Measurements from ENCODE around the gene GFOD1. TPM values are rescaled to one million over a fixed set of nuclear protein-coding genes. Genes with fewer than 3 reads are reported as not detected.

Gene GFOD1
- total RNA-seq, 1 experiment from 2014 or later: 6.1 TPM

DNA sequence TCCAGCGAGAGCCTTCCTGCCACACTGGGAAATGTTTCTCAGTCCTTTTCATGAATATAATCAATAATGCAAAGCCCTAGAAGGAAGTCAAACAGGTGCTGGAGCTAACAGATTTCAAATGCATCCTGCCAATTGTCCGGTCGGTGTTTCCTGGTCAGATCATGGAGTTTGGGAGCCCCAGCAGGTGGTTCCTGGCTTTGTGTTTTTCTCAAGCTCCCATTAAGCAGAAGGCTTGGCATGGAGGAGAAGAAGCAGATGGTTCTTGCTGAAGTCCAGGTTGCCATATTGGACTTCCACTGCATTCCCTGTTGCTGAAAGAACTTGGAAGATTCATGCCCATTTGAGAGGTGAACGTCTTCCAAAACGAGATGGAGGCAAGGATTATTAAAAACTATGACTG is 68.6 kb downstream of the GFOD1 start:
- Histone ChIP-seq H3K56ac (ENCODE audit: insufficient read length, low read depth, low read length) (no peak overlapping the region), H3K9me3 (ENCODE audit: control insufficient read depth, low read depth, low read length) (no peaks in the 10 kb centered on the region), H3K27ac (ENCODE audit: insufficient read length, low read depth, low read length) (no peak overlapping the region), H3K4me2 (ENCODE audit: insufficient read depth, insufficient read length, low read length) (no peak overlapping the region), H2BK5ac (ENCODE audit: insufficient read length, low read length) (no peak overlapping the region), H3K4ac (ENCODE audit: low read depth, low read length) (no peak overlapping the region), H3K9ac (ENCODE audit: extremely low read depth, insufficient read length, low read length) (no peak overlapping the region), H3K23ac (ENCODE audit: insufficient read length, low read depth, low read length) (no peak overlapping the region), H3T11ph (ENCODE audit: low read length) (no peak overlapping the region), H3K27me3 (ENCODE audit: insufficient read depth, low read length) (no peaks in the 10 kb centered on the region), H3K4me1 (ENCODE audit: insufficient read depth, low read length) (peaks cover 24% of the 10 kb centered on the region; the same call in 1 of the 2 replicates), H3K14ac (ENCODE audit: insufficient read depth, low read length) (no peak overlapping the region), H2BK15ac (ENCODE audit: low read depth, low read length) (no peak overlapping the region), H4K8ac (replicated peaks; ENCODE audit: insufficient read length, low read depth, low read length) (no peak overlapping the region), H2AK5ac (ENCODE audit: insufficient read length, low read length) (no peak overlapping the region), H3K18ac (ENCODE audit: insufficient read length, low read depth, low read length) (no peak overlapping the region), H3K79me2 (ENCODE audit: insufficient read depth, low read length) (no peaks in the 10 kb centered on the region; the same call in 1 of the 2 replicates), H3K23me2 (ENCODE audit: insufficient read length, low read depth, low read length, poor library complexity, severe bottlenecking) (no peaks in the 10 kb centered on the region), H3K79me1 (ENCODE audit: insufficient read depth, low read depth, low read length, poor library complexity, severe bottlenecking) (no peaks in the 10 kb centered on the region), H4K91ac (ENCODE audit: insufficient read length, low read depth, low read length) (no peak overlapping the region), H2BK20ac (ENCODE audit: low read depth, low read length, poor library complexity, severe bottlenecking) (no peak overlapping the region), H4K5ac (ENCODE audit: insufficient read length, low read depth, low read length) (no peak overlapping the region), H2BK120ac (ENCODE audit: low read depth, low read length, poor library complexity, severe bottlenecking) (no peak overlapping the region), H2BK12ac (ENCODE audit: insufficient read length, low read depth, low read length) (no peak overlapping the region), H4K20me1 (ENCODE audit: control insufficient read depth, insufficient read depth, insufficient read length) (no peaks in the 10 kb centered on the region), H2AFZ (ENCODE audit: low read length) (no peak overlapping the region)
- Mint-ChIP-seq H3K9me3 (no peaks in the 10 kb centered on the region; a peak in 1 of 5 replicates), H3K36me3 (ENCODE audit: insufficient read depth in 1 of 3, low read depth in 3 of 3) (peaks cover 0 to 5% (median 0%) of the 10 kb centered on the region in 3 experiments; a peak in 3 of 7 replicates), H3K4me1 (peaks cover 55 to 71% of the 10 kb centered on the region in 2 experiments), H3K4me3 (no peak overlapping the region), H3K27me3 (ENCODE audit: low read depth) (no peaks in the 10 kb centered on the region), H3K27ac (no peak overlapping the region)
- TF ChIP-seq CTCF (conservative IDR thresholded peaks at IDR 0.05): no peak
- no CpG with 5 or more reads among the region's 5 CpGs for WGBS (ENCODE audit: extremely low coverage, insufficient read length, low lambda C conversion rate)
- no peak for DNase-seq
